Measurements from ENCODE around the gene SPON1.
"Not testable (repeated sequence)": the region's sequence is repeated elsewhere in the genome, so short reads cannot be mapped to it uniquely, and the experiment has no call there.

The SPON1 gene

DNA sequence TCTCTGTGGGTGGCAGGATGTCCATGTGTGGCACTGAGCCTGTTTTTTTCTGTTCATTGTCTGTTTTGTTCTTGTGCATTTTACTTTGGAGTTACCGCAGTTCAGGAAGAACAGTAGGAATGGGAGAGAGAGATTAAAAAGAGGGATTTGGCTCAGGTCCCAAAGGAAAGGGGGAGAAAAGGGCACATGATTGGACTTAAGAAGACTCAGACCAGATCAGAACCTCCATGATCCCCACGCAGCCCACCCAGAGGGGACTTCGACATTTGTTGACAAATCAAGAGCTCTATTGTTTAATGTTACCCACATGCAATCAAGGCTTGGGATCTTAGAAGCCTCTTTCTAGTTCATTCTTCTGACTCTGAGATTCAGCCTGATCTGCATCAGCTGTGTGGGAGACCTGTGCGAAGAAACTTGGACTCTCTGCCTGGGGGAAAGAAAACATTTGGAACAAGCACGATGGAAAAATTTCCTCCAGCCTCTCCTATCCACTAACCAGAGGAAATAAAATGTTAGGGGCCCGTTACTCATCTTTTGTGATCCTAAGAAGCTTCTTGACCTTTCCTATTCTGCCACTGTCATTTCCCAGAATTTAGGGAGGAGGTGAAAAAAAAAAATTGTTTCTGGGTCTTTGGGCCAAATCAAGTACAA is 119.2 kb downstream of the SPON1 start:
- no peak for DNase-seq (ENCODE audit: low read depth in 2 of 2)

GRCh38 chr11:14082338-14082737 is 119.8 kb downstream of the SPON1 start:
- DNase-seq (ENCODE audit: low read depth in 2 of 2): no peak

DNA sequence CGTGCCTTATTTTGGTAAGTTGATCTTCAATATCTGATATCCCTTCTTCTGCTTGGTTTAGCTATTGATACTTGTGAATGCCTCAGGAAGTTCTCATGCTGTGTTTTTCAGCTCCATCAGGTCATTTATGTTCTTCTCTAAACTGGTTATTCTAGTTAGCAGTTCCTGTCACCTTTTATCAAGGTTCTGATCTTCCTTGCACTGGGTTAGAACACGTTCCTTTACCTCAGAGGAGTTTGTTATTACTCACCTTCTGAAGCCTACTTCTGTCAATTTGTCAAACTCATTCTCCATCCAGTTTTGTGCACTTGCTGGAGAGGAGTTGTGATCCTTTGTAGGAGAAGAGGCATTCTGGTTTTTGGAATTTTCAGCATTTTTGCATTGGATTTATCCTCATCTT is 126.3 kb downstream of the SPON1 start:
- DNase-seq (ENCODE audit: low read depth in 2 of 2): not testable (repeated sequence)

DNA sequence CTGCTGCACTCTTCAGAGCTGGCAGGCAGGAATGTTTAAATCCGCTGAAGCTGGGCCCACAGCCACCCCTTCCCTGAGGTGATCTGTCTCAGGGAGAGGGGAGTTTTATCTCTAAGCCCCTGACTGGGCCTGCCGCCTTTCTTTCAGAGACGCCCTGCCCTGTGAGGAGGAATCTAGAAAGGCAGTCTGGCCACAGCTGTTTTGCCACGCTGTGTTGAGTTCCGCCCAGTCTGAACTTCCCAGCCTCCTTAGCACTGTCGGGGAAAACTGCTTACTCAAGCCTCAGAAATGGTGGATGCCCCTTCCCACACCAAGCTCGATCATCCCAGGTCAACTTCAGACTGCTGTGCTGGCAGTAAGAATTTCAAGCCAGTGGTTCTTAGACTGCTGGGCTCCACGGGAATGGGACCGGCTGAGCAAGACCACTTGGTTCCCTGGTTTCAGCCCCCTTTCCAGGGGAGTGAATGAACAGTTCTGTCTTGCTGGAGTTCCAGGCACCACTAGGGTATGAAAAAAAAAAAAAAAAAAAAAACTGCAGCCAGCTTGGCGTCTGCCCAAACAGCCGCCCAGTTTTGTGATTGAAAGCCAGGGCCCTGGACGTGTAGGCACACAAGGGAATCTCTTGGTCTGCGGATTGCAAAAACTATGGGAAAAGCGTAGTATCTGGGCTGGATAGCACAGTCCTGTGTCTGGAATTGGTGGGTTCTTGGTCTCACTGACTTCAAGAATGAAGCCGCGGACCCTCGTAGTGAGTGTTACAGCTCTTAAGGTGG is 127.4 kb downstream of the SPON1 start:
- DNase-seq (ENCODE audit: low read depth in 2 of 2): no peak

DNA sequence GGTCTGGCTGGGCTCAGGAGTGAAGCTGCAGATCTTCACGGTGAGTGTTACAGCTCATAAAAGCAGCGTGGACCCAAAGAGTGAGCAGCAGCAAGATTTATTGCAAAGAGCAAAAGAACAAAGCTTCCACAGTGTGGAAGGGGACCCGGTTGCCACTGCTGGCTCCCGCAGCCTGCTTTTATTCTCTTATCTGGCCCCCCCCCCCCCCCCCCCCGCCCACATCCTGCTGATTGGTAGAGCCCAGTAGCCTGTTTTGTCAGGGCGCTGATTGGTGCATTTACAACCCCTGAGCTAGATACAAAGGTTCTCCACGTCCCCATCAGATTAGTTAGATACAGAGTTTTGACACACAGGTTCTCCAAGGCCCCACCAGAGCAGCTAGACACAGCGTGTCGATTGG is 128.1 kb downstream of the SPON1 start:
- not testable (repeated sequence) for DNase-seq (ENCODE audit: low read depth in 2 of 2)

DNA sequence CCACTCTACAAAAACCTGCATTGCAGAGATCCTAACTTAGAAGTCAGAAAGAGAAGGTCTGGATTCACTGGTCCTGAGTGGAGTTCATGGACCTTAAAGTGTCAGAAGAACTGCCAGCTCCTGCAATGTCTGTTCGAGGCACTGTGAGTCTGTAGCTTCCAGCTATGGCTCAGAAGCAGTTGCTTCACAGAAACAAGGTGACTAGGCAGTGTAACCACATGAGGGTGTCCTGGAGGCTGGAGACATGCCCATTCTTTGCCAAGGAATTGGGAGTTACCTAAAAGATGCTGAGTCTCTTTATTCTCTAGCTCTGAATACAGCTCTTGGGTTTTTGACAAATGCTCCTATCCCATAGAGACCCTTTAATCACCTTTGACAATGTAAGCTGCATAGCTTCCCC is 130.5 kb downstream of the SPON1 start:
- DNase-seq (ENCODE audit: low read depth in 2 of 2): no peak

DNA sequence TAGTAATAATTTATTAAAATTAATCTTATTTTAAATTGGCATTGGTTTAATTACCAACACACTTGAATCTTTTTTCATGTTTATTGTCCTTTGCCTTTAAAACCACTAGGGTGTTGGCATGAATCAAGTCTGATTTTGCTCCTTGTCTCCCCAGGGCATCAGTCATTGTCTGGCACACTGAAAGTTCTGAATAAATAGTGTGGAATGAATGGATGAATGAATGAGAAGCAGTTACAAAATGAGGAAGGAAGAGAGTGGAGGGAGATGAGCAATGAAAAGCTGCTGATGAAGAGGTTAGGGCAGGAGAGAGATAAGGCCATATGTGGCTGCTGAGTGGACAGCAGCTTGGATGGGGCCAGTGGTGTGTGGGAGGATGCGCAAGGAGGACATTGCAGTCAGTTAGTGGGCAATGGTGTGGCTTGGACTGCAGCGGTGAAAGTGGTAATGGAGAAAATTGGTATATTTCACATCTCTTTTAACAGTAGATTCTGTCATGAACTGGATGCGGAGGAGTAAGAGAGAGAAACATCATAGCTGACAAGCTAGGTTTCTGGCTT is 132.0 kb downstream of the SPON1 start:
- DNase-seq (ENCODE audit: low read depth in 2 of 2): no peak

DNA sequence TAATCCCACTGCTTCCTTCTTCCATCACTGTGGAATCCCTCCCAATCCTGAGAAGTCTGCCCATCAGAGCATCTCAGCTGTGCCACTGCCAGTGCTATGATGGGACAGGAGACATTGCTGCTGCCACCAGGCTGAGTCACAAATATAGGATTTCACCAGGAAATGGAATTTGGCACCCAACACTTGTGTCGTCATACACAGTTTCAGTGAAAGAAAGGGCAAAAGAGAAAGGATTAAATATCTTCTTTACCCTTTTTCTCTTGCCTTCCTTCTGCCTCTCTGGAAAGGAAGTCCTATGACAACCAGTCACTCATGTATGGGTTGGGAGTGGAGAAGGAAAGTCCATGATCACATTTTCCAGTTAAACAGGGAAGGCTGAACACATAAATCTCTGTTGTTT is 133.4 kb downstream of the SPON1 start:
- DNase-seq (ENCODE audit: low read depth in 2 of 2): no peak

DNA sequence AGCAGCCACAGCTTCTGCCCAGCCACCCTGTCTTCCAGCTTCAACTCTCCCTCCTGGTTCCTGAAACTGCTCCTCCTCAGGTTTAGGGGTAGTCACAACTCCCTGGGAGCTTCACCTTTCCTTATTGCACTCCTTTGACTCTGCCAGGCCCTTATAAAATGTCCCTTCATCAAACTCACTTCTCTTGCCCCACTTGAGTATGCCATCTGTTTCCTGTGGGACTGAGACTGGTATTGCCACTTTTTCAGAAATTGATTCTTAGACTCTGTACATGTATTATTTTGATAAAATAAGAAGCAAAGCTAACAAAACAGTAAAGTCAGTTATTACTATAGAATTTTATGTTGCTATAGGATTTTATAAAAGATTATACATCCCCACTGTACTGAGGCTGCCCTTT is 134.1 kb downstream of the SPON1 start:
- DNase-seq (ENCODE audit: low read depth in 2 of 2): no peak

- no peak for DNase-seq (ENCODE audit: low read depth in 2 of 2)
Measured at GRCh38 chr11:14101388-14101787, 138.9 kb downstream of the SPON1 start.

DNA sequence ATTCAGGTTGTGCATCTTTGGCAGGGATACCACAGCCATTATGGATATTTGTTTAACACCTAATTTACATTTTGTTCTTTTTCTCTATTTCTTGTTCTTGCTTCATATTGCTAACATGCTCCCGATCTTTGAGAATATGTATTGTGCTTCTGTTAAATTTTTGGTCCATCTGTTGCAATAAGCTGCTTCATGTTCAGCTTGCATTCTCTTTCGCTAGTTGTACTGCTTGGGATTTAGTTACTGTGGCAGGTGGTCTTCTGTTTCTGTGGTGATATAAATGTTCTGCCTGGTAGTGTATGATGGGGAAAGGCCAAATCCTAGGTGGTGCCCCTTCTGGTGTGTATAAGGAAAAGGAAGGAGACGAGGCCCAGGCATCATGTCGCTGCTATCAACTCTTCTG is 140.2 kb downstream of the SPON1 start:
- DNase-seq (ENCODE audit: low read depth in 2 of 2): no peak

DNA sequence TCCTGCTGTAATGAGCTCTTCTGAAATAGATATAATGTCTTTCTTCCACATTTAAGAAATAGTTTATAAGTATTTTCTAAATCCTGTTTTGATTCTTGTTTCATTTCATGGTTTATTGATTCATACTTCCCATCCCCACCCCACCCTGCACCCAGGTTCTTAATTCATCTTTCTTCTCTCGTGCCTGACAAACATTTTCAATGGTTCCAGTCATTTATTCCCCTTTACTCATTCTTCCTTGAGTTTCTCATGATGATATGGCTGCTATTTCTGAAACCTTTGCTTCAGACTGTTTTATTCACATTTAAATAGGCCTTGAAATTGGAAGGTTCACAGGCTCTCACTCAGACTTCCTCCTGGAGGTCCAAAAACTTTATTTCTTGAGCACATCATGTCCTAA is 142.9 kb downstream of the SPON1 start:
- DNase-seq (ENCODE audit: low read depth in 2 of 2): no peak

DNA sequence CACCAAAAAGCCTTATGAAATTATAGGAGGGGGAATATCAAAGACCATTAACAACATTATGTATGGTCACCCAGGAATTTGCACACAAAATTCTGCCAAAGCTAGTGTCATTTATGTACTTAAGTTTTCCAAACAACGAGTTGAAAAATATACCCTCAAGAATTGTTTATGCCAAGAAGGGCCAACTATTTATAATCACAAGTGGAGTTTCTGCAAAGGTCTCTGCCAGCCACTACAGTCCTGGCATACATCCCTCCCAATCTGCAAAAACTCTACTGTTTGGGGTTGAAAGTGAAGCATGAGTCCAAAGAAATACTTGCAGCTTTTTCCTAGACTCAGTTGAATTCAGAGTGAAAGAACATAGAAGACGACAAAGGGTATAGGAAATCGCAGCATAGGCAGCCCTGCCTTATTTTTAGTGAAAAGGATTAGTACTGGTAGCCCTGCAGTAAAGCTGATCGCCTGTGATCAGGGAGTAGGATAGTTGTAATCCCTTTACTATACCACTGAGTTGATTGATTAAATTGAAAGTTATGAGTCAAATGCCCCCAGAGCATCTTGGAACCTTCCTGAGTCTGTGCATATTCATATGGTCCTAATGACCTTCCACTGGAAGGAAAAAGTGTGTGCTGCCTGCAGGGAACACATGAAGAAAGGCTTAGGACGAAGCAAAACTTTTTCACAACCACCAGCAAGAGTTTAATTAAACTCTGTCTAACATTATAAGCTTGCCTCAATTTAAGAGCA is 144.0 kb downstream of the SPON1 start:
- DNase-seq (ENCODE audit: low read depth in 2 of 2): no peak

GRCh38 chr11:14107050-14107430 is 144.5 kb downstream of the SPON1 start:
- DNase-seq (ENCODE audit: low read depth in 2 of 2): no peak

DNA sequence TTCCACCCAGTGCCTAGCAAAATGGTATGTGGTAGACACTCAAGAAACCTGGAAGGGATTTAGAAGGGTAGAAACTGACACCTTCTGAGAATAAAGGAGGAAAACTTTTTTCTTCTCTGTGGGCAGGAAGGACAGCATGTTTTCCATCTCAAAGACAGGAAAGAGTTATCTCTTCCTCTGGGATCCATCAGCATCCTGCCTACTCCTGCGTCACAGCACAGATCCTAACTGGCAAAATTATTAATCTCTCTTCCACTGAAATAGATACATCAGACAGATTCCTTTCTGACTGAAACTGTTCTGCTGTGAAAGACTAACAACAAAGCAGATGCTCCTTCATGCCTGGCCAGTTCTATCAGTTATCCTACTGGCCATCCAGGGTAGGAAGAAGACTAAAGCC is 147.2 kb downstream of the SPON1 start:
- DNase-seq (ENCODE audit: low read depth in 2 of 2): no peak

- DNase-seq (ENCODE audit: low read depth in 2 of 2): no peak
Measured at GRCh38 chr11:14110629-14111028, 148.1 kb downstream of the SPON1 start.

DNA sequence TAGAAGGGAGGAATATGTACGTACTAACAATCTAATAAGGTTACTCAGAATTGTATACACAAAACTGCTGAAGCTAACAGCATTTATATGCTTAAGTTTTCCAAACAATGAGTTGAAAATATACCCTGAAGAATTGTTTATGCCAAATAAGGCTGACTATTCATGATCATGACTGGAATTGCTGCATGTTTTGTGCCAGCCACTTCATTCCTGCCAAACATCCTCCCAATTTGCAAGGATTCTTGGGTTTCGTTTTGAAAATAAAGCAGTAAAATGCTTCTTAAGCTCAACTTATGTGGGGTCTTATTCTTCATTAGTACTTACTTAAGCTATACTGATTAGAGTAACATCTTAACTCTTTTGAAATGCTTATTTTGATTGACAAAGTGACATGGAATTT is 149.0 kb downstream of the SPON1 start:
- no peak for DNase-seq (ENCODE audit: low read depth in 2 of 2)

DNA sequence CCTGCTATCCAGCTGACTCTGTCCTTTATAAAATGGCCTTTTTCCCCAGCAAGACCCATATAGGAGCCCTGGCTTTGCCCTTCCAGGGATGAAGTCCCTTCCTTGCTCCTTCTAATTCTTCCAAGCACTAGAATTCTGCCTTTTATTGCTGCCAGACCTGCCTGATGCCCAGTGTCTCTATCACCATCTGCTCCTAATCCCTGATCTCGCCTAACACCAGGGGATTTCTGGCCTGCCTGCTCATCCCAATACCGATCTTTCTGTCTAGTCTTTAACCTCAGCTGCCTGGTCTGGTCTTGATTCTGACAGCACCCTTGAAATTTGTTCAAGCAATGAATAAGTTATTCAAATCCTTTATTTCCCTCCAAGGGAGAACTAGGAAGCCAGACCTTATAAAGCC is 150.2 kb downstream of the SPON1 start:
- DNase-seq (ENCODE audit: low read depth in 2 of 2): no peak

DNA sequence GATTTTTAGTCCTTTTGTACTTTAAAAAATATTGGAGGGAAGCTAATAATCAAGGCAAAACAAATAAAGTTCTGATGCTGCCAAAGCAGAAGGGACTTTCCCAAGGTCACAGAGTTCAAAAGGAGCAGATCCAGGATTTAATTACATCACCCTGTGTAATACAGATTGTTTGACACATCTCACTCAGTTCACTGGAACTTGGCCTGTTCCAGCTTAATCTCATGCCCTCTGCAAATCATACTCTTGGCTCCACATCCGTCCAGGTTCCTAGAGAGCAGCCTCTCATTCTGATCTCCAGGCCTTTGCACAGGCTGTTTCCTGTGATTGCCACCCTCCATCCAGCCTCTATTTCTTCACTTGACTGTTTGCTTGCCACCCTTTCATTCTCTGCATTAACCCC is 151.7 kb downstream of the SPON1 start:
- no peak for DNase-seq (ENCODE audit: low read depth in 2 of 2)

DNA sequence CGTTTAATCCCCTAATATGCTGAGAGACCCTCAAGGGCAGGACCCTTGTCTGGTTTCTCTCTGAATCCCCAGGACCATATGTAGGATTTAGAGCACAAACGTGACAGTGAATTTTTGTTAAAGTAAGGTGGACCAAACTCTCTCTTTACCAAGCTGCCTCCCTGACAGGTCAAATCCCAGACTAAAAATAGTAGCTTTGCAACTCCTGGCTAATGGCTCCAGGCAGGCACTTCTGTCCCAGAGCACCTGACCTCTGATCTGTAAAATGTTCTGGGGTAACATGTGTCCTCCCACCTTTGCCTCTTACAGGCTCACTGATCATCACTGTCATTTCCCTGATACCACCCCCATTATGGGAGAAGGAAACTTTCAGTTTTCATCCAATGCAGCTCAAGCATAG is 152.3 kb downstream of the SPON1 start:
- DNase-seq (ENCODE audit: low read depth in 2 of 2): no peak

GRCh38 chr11:14117632-14118031 is 155.1 kb downstream of the SPON1 start:
- DNase-seq (ENCODE audit: low read depth in 2 of 2): no peak

DNA sequence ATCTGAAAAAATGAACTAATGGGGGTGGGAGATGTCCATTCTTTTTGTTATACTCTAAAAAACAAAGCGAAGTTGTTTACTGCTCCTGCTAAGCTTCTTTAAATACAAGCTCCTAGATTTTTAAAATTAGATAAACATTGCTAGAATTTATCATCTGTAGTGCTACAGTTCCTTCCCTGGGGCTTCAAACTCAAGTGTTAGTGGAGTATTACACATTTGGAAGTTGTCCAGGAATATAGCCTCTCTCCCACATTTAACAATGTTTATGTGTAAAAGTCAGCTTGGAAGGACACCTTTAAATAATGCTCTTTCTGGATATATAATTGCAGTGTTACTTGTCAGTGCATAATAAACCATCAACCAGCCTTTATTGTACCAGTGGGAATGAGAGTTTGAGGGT is 155.5 kb downstream of the SPON1 start:
- DNase-seq (ENCODE audit: low read depth in 2 of 2): no peak

GRCh38 chr11:14119357-14119756 is 156.8 kb downstream of the SPON1 start:
- DNase-seq (ENCODE audit: low read depth in 2 of 2): no peak
